Gastroesophageal sphincter (tissue), 4 donors: ENCODE measurements around the gene GUCA2B. TPM values are rescaled to one million over a fixed set of nuclear protein-coding genes. Genes with fewer than 3 reads are reported as not detected.

ENCODE experiments used
- ATAC-seq: fragments of 150-250 bp; one replicate; pipeline ENCODE4 v1.9.1; 2016; ENCODE audit warnings: mild to moderate bottlenecking, moderate library complexity
- H3K27ac ChIP-seq, 4 donors: fragments of 200-600 bp; sonication (generic) in 3 of 4; 1 replicate in 3 of 4; 2 replicates in 1 of 4; pipeline ENCODE4 v1.5.1; 2016 to 2019
- H3K27me3 ChIP-seq: fragments of 200-600 bp; sonication (generic); one replicate; pipeline ENCODE4 v1.5.1; 2019
- H3K36me3 ChIP-seq, 2 donors: fragments of 200-600 bp; sonication (generic); one replicate each; pipeline ENCODE4 v1.5.1; 2019; ENCODE audit warnings: control low read depth in 1 of 2
- H3K4me1 ChIP-seq, 3 donors: fragments of 200-600 bp; sonication (generic); 1 replicate in 2 of 3; 2 replicates in 1 of 3; pipeline ENCODE4 v1.5.1; 2016 to 2019; ENCODE audit warnings: control low read depth in 2 of 3
- H3K4me3 ChIP-seq, 2 donors: fragments of 200-600 bp; sonication (generic); one replicate each; pipeline ENCODE4 v1.5.1; 2019; ENCODE audit warnings: mild to moderate bottlenecking in 1 of 2, moderate library complexity in 1 of 2
- H3K9me3 ChIP-seq, 3 donors: fragments of 200-600 bp; sonication (generic); one replicate each; pipeline ENCODE4 v1.5.1; 2017 to 2019; ENCODE audit warnings: control low read depth in 2 of 3
- EP300 ChIP-seq: sonication (generic); formaldehyde crosslinking; IDR thresholded peaks from one replicate; pipeline ENCODE4 v1.6.1; 2017; ENCODE audit warnings: antibody characterized with exemption, mild to moderate bottlenecking
- POLR2A ChIP-seq, 2 donors: fragments of 450-650 bp; IDR thresholded peaks; one replicate each; pipeline ENCODE4 v1.6.1; 2017; ENCODE audit warnings: antibody characterized with exemption in 2 of 2, mild to moderate bottlenecking in 2 of 2, moderate library complexity in 1 of 2
- POLR2AphosphoS5 ChIP-seq: sonication (generic); formaldehyde crosslinking; IDR thresholded peaks from one replicate; pipeline ENCODE4 v1.6.1; 2017; ENCODE audit warnings: antibody characterized with exemption
- WGBS, 2 donors: methylation state at CpG; one replicate each; pipeline ENCODE4 v1.1.5; 2018; ENCODE audit warnings: low coverage in 1 of 2; 5-methylcytosine and 5-hydroxymethylcytosine counted together
- total RNA-seq, 4 donors: library from RNA; depleted of rRNA; stranded (reverse); fragments of >200 nt; gene quantifications; one replicate each; pipeline ENCODE4 v1.1.0, GENCODE V29; 2016
- TF ChIP-seq, protein P1 (sequence below), 4 experiments: fragments of 200-600 bp in 2 of 4; fragments of 450-650 bp in 2 of 4; sonication (generic) in 1 of 4; IDR thresholded peaks; one replicate each; pipeline ENCODE4 v1.5.1; 2017 to 2019; ENCODE audit warnings: antibody characterized with exemption in 4 of 4, mild to moderate bottlenecking in 2 of 4, moderate library complexity in 2 of 4

The GUCA2B gene
- total RNA-seq, 4 donors from 2014 or later: not detected

DNA sequence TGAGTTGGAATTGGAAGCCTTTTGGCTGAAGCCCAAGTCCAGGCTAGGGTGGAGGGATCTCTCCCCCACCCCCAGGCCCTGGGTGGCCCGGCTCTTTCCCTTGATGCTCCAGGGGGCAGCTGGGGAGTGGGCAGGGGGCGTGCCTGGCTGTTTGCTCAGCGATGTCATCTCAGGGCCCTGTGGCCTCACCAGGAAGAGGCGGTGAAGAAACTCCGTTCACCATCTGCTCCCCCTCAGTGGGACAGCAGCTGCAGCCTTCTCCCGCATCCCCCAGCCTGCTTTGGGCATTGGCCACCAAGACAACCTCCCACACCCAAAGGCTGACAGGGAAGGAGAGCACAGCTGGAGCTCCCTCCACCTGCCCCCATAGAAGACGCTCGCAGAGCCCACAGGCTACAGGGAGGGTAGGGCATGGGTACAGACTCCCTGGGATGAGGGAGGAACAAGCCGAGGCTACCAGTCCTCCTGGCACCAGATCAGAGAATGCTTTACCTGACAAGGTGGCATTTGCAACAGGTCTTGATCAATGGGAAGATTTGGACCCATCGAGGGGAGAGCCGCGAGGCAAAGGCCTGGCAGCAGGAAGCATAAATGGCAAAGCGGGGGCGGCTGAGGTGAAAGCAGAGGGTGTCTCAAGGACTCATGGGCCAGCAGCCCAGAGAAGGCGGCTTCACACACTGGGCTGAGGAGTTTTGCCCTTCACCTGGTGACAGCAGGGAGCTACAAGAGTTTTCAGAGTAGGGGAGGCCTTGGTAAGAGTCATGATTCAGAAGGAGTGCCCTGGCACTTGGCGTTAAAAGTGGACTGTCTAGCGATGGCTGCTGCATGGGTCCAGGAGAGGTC, 17.8 kb downstream of the GUCA2B start:
- 52 to 60% methylated on average over 3 to 12 of the region's 17 CpGs for WGBS, 2 donors
- no peak for ATAC-seq
- H3K27ac ChIP-seq: no peak overlapping the region

DNA sequence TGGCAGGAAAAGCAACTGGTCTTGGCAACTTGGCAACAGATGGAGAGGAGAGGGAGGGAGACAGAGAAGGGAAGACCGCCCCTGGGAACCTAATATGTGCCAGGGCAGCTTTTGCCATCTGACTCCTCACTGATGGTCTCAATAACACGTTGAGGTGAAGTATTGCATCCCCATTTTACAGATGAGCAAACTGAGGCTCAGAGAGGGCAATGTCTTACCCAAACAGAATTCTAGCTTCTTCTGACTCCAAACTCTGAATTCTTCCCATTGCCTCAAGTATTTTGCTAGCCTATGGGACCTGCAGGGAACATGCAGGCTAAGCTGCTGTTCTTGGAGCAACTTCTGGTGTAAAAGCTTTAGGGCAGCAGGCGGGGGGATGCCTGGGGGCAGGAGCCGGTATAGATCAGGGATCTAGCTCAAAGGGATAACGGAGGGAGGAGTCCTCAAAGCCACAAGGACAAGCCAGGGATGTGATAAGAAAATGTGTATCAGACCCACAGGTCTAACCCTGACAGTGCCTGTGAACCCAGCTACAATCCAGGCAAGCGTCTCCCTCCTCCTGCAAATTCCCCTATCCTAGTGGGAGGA, 18.6 kb downstream of the GUCA2B start:
- Histone ChIP-seq H3K4me1 (peaks cover 0 to 19% (median 0%) of the 10 kb centered on the region in 3 donors), H3K36me3 (peaks cover 0 to 8% of the 10 kb centered on the region in 2 donors), H3K27me3 (peaks cover 14% of the 10 kb centered on the region), H3K4me3 (no peak overlapping the region), H3K27ac (peak overlapping the region in 1 of 4 donors; percentile 1), H3K9me3 (no peaks in the 10 kb centered on the region)
- no peak for ATAC-seq
- TF ChIP-seq EP300 (no peak), POLR2A (IDR thresholded peaks at IDR 0.05) (no peak), POLR2AphosphoS5 (no peak)
- TF ChIP-seq, protein P1, sequence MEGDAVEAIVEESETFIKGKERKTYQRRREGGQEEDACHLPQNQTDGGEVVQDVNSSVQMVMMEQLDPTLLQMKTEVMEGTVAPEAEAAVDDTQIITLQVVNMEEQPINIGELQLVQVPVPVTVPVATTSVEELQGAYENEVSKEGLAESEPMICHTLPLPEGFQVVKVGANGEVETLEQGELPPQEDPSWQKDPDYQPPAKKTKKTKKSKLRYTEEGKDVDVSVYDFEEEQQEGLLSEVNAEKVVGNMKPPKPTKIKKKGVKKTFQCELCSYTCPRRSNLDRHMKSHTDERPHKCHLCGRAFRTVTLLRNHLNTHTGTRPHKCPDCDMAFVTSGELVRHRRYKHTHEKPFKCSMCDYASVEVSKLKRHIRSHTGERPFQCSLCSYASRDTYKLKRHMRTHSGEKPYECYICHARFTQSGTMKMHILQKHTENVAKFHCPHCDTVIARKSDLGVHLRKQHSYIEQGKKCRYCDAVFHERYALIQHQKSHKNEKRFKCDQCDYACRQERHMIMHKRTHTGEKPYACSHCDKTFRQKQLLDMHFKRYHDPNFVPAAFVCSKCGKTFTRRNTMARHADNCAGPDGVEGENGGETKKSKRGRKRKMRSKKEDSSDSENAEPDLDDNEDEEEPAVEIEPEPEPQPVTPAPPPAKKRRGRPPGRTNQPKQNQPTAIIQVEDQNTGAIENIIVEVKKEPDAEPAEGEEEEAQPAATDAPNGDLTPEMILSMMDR (IDR thresholded peaks at IDR 0.05): no peak
- WGBS, 2 donors: 53 to 75% methylated on average over 4 to 5 of the region's 6 CpGs

More for the DNA sequence above, 17.8 kb downstream of the GUCA2B start:
- Histone ChIP-seq H3K36me3 (peaks cover 0 to 8% of the 10 kb centered on the region in 2 donors), H3K4me1 (peaks cover 0 to 17% (median 0%) of the 10 kb centered on the region in 3 donors), H3K4me3 (no peak overlapping the region), H3K9me3 (no peaks in the 10 kb centered on the region), H3K27me3 (peaks cover 14% of the 10 kb centered on the region)
- no peak for TF ChIP-seq EP300
- TF ChIP-seq POLR2AphosphoS5: no peak
- no peak for TF ChIP-seq POLR2A (IDR thresholded peaks at IDR 0.05)
- TF ChIP-seq, protein P1 (IDR thresholded peaks at IDR 0.05): no peak

DNA sequence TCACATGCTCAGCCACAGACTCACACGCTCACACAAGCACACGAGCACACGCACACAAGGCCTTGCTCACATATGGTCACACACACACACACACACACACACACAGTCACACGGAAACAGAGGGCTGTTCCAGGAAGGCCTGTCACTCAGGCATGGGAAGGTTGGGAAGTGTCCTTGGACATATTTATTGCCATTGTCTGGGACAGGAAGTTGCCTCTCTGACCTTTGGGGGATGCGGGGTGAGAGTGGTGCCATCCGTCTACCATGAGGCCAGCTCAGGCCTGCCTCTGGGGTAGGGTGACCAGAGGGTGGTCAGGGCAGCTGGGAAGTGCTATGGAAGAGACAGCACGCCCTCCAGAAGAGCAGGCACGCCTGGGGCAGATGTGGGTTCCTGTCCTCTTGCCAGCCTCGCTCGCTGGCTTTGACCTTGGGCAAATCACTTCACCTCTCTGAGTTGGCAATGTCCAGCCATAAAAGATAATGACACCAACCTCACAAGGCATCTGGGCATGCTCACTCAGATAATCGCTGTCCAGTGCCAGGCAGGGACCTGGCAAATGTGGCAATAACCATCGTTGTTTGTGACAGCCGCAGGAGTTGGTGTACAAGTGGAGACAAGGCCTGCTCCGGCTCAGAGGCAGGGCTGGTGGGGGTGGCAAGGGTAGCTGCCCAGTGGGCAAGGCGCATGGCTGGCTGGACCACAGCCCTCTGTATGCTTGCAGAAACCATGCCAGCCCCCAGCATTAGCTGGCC, 19.3 kb downstream of the GUCA2B start:
- Histone ChIP-seq H3K9me3 (no peaks in the 10 kb centered on the region), H3K36me3 (peaks cover 0 to 8% of the 10 kb centered on the region in 2 donors), H3K4me1 (peaks cover 0 to 26% (median 0%) of the 10 kb centered on the region in 3 donors), H3K27me3 (peaks cover 14% of the 10 kb centered on the region), H3K27ac (peak overlapping the region in 1 of 4 donors; percentile 1), H3K4me3 (no peak overlapping the region)
- TF ChIP-seq POLR2AphosphoS5: no peak
- no peak for TF ChIP-seq POLR2A (IDR thresholded peaks at IDR 0.05)
- TF ChIP-seq, protein P1 (IDR thresholded peaks at IDR 0.05): no peak
- no peak for TF ChIP-seq EP300
- ATAC-seq: peak; percentile 27
- WGBS, 2 donors: 20% methylated on average over 2 of the region's 15 CpGs; no CpG with 5 or more reads in 1 of the 2 donors

DNA sequence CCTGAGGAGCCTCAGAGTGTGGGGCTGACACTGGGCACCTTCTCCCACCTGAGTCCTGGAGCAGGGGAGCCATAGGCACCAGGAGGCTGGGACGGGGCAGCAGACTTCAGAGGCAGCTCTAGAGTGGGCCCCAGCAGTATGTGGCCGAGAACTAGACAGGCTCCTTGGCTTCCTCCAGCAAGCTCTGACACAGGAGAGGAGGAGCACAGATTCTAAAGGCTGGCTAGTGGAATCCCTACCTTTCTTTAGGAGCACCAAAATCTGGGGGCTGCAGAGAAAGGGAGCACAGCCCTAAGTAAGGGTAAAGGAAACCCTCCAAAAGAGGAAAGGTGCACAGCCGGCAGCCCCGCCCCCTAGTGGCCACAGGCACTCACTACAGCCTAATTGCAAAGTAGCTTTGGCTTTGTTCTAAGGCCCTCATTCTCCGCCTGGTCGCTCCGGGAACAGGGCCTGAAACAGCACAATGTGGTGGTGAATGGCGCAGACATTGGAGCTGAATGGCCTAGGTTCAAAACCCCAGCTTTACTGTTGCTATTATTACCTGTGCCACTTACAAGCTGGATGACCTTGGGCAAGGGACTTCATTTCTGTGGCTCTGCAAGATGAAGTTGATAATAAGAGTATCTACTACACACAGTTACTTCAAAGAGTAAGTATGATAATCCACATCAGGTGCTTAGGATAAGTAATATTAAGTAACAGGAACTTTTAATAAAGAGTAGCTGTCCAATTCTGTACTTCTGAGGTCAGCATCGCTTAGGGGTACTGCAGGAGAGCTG, 20.1 kb downstream of the GUCA2B start:
- Histone ChIP-seq H3K4me3 (no peak overlapping the region), H3K4me1 (peaks cover 0 to 30% (median 0%) of the 10 kb centered on the region in 3 donors), H3K36me3 (peaks cover 0 to 8% of the 10 kb centered on the region in 2 donors), H3K9me3 (no peaks in the 10 kb centered on the region), H3K27me3 (peaks cover 14% of the 10 kb centered on the region), H3K27ac (no peak overlapping the region)
- 44 to 56% methylated on average over 3 to 7 of the region's 9 CpGs for WGBS, 2 donors
- ATAC-seq: peak; percentile 65
- TF ChIP-seq POLR2AphosphoS5: no peak
- TF ChIP-seq, protein P1 (IDR thresholded peaks at IDR 0.05): peak in 3 of 4 experiments; percentile 91 to 95 (median 92)
